ENCODE results near the gene APOBEC3A.

DNA sequence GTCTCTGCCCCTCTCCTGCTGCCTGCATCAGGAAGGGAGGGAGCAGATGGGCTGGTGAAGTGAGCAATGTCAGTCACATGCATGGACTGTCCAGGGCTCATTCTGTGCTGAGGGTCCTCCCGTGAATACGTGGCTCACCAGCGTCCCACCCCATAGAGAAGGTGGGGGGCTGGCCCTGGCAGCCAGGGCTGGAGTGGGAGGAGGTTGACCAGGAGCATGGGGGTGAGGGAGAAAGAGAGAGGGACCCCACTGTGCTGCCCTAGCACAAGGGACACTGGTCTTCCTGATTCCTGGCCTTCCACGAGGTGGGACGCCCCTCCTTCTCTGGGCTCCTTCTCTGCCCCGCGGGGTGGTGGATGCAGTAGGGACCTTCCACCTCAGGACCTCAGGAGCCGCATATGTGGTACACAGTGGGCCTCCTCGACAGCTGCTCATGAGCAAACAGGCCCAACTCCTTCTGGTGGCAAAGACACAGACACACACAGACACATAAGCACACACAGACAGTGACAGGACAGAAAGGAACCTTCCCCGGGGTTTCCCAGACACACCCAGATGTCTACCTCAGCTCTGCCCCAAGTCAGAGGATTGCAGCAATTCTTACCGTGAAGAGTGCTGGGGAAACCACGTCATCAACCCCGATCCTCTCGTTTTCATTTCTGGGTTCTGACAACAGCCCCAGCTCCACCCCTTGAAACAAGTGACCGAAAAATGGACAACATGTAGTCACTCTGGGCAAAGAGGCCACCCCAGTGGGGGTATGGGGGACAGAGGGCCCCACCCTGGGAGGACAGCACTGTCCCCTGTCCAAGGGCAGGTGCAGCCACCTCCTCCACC lies 3.6 kb upstream of the APOBEC3A start:
- TF ChIP-seq, protein P1, sequence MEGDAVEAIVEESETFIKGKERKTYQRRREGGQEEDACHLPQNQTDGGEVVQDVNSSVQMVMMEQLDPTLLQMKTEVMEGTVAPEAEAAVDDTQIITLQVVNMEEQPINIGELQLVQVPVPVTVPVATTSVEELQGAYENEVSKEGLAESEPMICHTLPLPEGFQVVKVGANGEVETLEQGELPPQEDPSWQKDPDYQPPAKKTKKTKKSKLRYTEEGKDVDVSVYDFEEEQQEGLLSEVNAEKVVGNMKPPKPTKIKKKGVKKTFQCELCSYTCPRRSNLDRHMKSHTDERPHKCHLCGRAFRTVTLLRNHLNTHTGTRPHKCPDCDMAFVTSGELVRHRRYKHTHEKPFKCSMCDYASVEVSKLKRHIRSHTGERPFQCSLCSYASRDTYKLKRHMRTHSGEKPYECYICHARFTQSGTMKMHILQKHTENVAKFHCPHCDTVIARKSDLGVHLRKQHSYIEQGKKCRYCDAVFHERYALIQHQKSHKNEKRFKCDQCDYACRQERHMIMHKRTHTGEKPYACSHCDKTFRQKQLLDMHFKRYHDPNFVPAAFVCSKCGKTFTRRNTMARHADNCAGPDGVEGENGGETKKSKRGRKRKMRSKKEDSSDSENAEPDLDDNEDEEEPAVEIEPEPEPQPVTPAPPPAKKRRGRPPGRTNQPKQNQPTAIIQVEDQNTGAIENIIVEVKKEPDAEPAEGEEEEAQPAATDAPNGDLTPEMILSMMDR (IDR thresholded peaks at IDR 0.05) = no peak
- TF ChIP-seq POLR2A (IDR thresholded peaks at IDR 0.05) = no peak

All from lower leg skin (tissue), 3 donors.